CD4-positive, alpha-beta T cell (primary cell): ENCODE results near the gene PTPN9. TPM values are rescaled to one million over a fixed set of nuclear protein-coding genes. Genes with fewer than 3 reads are reported as not detected.

ENCODE experiments used
- ATAC-seq: fragments of 200-7000 bp; cut with Tn5 transposase; one replicate; pipeline ENCODE4 v1.10.0; 2022; ENCODE audit warnings: mild to moderate bottlenecking; ENCODE audit not compliant: poor library complexity
- CTCF ChIA-PET: fragments of 350-600 bp; sonication (Branson Sonifier 250); formaldehyde crosslinking; loops from one replicate; lab custom pipeline; 2021; ENCODE audit warnings: antibody characterized with exemption, inconsistent platforms; lab: Charles Lee
- POLR2A ChIA-PET: fragments of 350-600 bp; sonication (Branson Sonifier 250); formaldehyde crosslinking; loops from one replicate; lab custom pipeline; 2021; ENCODE audit warnings: antibody characterized with exemption, inconsistent platforms; lab: Charles Lee
- DNase-seq, 14 experiments: peaks; one replicate each; pipeline ENCODE4 v3.0.0-alpha.2; 2013 to 2020; ENCODE audit warnings: mixed read lengths in 2 of 14
- H3K27ac ChIP-seq, 2 donors: one replicate each; pipeline versions ENCODE4 v1.5.1 to v1.7.0; 2013; ENCODE audit warnings: low read length in 2 of 2, low read depth in 1 of 2, mild to moderate bottlenecking in 1 of 2
- H3K27me3 ChIP-seq, 2 experiments: 1 replicate in 1 of 2; 2 replicates in 1 of 2; pipeline versions ENCODE4 v1.6.1 to v1.7.0; 2013; ENCODE audit warnings: low read length in 2 of 2, control low read depth in 1 of 2, mild to moderate bottlenecking in 1 of 2, moderate library complexity in 1 of 2; ENCODE audit not compliant: insufficient read depth in 2 of 2, control insufficient read depth in 1 of 2
- H3K36me3 ChIP-seq: one replicate; pipeline ENCODE4 v1.6.1; 2013; ENCODE audit warnings: low read length, control low read depth; ENCODE audit not compliant: insufficient read depth
- H3K4me1 ChIP-seq: one replicate; pipeline ENCODE4 v1.6.1; 2013; ENCODE audit warnings: low read length, control low read depth; ENCODE audit not compliant: insufficient read depth
- H3K4me3 ChIP-seq: one replicate; pipeline ENCODE4 v1.5.1; 2013; ENCODE audit warnings: mild to moderate bottlenecking, low read length, moderate library complexity
- H3K9me3 ChIP-seq, 2 experiments: 1 replicate in 1 of 2; 2 replicates in 1 of 2; pipeline versions ENCODE4 v1.6.1 to v1.7.0; 2013; ENCODE audit warnings: low read length in 2 of 2, mild to moderate bottlenecking in 2 of 2, control low read depth in 1 of 2, moderate library complexity in 1 of 2; ENCODE audit not compliant: control insufficient read depth in 1 of 2, insufficient read depth in 1 of 2
- H3K27ac Mint-ChIP-seq: one replicate; pipeline ENCODE4 v1.8.0; 2020; ENCODE audit warnings: mixed read lengths
- H3K27me3 Mint-ChIP-seq: one replicate; pipeline ENCODE4 v1.8.0; 2021; ENCODE audit warnings: mixed read lengths
- H3K36me3 Mint-ChIP-seq: one replicate; pipeline ENCODE4 v1.8.0; 2021; ENCODE audit warnings: low read depth, mixed read lengths
- H3K4me1 Mint-ChIP-seq: one replicate; pipeline ENCODE4 v1.8.0; 2021; ENCODE audit warnings: low read depth, mixed read lengths
- H3K4me3 Mint-ChIP-seq: one replicate; pipeline ENCODE4 v1.8.0; 2020; ENCODE audit warnings: mild to moderate bottlenecking, mixed read lengths
- H3K9me3 Mint-ChIP-seq: one replicate; pipeline ENCODE4 v1.8.0; 2020; ENCODE audit warnings: mixed read lengths
- CTCF ChIP-seq: fragments of 200-600 bp; IDR thresholded peaks from one replicate; pipeline ENCODE4 v1.8.0; 2022; ENCODE audit warnings: antibody characterized with exemption, mild to moderate bottlenecking
- intact Hi-C, 2 experiments: fragments of 100-400 bp; cut with DNase I in 1 of 2; cut with micrococcal nuclease in 1 of 2; formaldehyde crosslinking; loops; one replicate each; pipeline versions ENCODE4 v1.15.1 to v1.9.0; 2023 to 2025; cut with DNase I, micrococcal nuclease
- total RNA-seq, 174 experiments: library from RNA in 2 of 174; stranded (reverse) in 2 of 174; gene quantifications; one replicate each; pipeline ENCODE4 v1.2.3 and lab custom pipeline; 2021 to 2026

PTPN9 gene
- total RNA-seq, 2 experiments from 2014 or later, result 8.1 to 8.2 TPM

DNA sequence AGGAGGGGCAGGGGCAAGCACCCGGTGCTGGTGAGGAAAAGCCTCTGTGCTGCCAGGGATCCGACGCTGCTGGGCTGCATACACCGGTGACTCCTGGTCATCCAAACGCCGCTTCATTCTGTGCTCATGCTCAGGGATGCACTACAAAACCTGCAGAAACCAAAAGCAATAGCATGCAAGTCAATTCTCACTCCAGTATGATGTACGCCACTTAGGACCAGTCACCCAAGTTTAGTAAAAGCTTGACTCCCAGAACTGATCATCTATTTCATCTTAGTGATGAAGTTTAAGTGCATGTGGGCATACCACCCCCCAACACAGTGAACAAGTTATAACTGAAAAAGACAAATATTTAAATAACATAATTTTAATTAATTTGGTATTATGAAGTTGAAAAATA lies 148.9 kb downstream of the PTPN9 start:
- H3K36me3 Mint-ChIP-seq, result peaks cover 75% of the 10 kb centered on the region
- no peaks in the 10 kb centered on the region for H3K9me3 Mint-ChIP-seq
- Histone ChIP-seq H3K27me3 (no peaks in the 10 kb centered on the region), H3K4me1 (peaks cover 14% of the 10 kb centered on the region), H3K9me3 (no peaks in the 10 kb centered on the region), H3K27ac (no peak overlapping the region), H3K36me3 (peaks cover 44% of the 10 kb centered on the region), H3K4me3 (no peak overlapping the region)
- POLR2A ChIA-PET, result no interaction called here
- H3K4me3 Mint-ChIP-seq, result no peak overlapping the region
- DNase-seq (no peak), ATAC-seq (no peak)
- H3K27me3 Mint-ChIP-seq, result no peaks in the 10 kb centered on the region
- CTCF ChIA-PET, result no interaction called here
- H3K4me1 Mint-ChIP-seq, result peaks cover 44% of the 10 kb centered on the region
- TF ChIP-seq CTCF, result no peak
- no peak overlapping the region for H3K27ac Mint-ChIP-seq
- intact Hi-C loops, result no loop called here

GRCh38 chr15:75428152-75428551 lies 151.0 kb downstream of the PTPN9 start:
- H3K9me3 Mint-ChIP-seq, result no peaks in the 10 kb centered on the region

GRCh38 chr15:75425966-75426500 lies 153.1 kb downstream of the PTPN9 start:
- intact Hi-C loops, result no loop called here
- Mint-ChIP-seq H3K4me1 (peaks cover 30% of the 10 kb centered on the region), H3K27me3 (no peaks in the 10 kb centered on the region), H3K36me3 (peaks cover 83% of the 10 kb centered on the region), H3K9me3 (no peaks in the 10 kb centered on the region), H3K27ac (peak overlapping the region; percentile 24), H3K4me3 (no peak overlapping the region)
- ATAC-seq (no peak), DNase-seq (no peak)
- Histone ChIP-seq H3K36me3 (peaks cover 66% of the 10 kb centered on the region), H3K4me1 (peaks cover 5% of the 10 kb centered on the region), H3K4me3 (no peak overlapping the region), H3K27me3 (no peaks in the 10 kb centered on the region), H3K27ac (no peak overlapping the region), H3K9me3 (no peaks in the 10 kb centered on the region)
- CTCF ChIA-PET, result interaction anchor here (1.7 kb wide), 1 partner anchor 30 kb away, joined by 4 read pairs; no protein-coding TSS in a partner anchor
- TF ChIP-seq CTCF, result no peak
- POLR2A ChIA-PET, result interaction anchor here (0.9 kb wide), 1 partner anchor 28 kb away, joined by 3 read pairs; no protein-coding TSS in a partner anchor

More at GRCh38 chr15:75428152-75428551, 151.0 kb downstream of the PTPN9 start:
- H3K36me3 ChIP-seq, result peaks cover 46% of the 10 kb centered on the region
- H3K27ac Mint-ChIP-seq, result no peak overlapping the region
- no peak overlapping the region for H3K27ac ChIP-seq
- POLR2A ChIA-PET, result no interaction called here
- H3K4me3 Mint-ChIP-seq, result no peak overlapping the region
- intact Hi-C loops, result no loop called here
- no peaks in the 10 kb centered on the region for H3K9me3 ChIP-seq
- peaks cover 73% of the 10 kb centered on the region for H3K36me3 Mint-ChIP-seq
- CTCF ChIA-PET, result no interaction called here
- ATAC-seq (no peak), DNase-seq (no peak)
- H3K4me1 ChIP-seq, result peaks cover 9% of the 10 kb centered on the region
- TF ChIP-seq CTCF, result no peak
- no peaks in the 10 kb centered on the region for H3K27me3 ChIP-seq
- H3K4me3 ChIP-seq, result no peak overlapping the region
- no peaks in the 10 kb centered on the region for H3K27me3 Mint-ChIP-seq
- H3K4me1 Mint-ChIP-seq, result peaks cover 35% of the 10 kb centered on the region
